HEK293 (cell line): ENCODE data around the gene TMEM125.
A peak's percentile ranks its signal among the peaks of the same experiment; 100 is the strongest.

Source experiments
- CTCF ChIA-PET: fragments of 350-600 bp; formaldehyde crosslinking; extraction: SDS; loops from one replicate; lab custom pipeline; 2021; ENCODE audit warnings: antibody characterized with exemption; lab: Yijun Ruan, JAX
- POLR2A ChIA-PET: fragments of 300-600 bp; formaldehyde crosslinking; extraction: SDS; loops from one replicate; lab custom pipeline; 2020; ENCODE audit warnings: antibody characterized with exemption, inconsistent platforms; lab: Yijun Ruan, JAX
- H3K27ac ChIP-seq: fragments of 200-500 bp; sonication (Bioruptor generic); 2 replicates; pipeline ENCODE4 v1.5.1; 2014; ENCODE audit warnings: low read depth, low read length, control low read depth, inconsistent platforms; ENCODE audit errors: extremely low read depth
- H3K36me3 ChIP-seq, 2 experiments: fragments of 200-500 bp in 1 of 2; sonication (Bioruptor generic) in 1 of 2; 1 replicate in 1 of 2; 2 replicates in 1 of 2; pipeline ENCODE4 v1.5.1; 2014 to 2017; ENCODE audit warnings: inconsistent platforms in 2 of 2, low read length in 2 of 2; ENCODE audit not compliant: control insufficient read depth in 2 of 2, insufficient read depth in 1 of 2
- H3K4me1 ChIP-seq: fragments of 200-500 bp; sonication (Bioruptor generic); 2 replicates; pipeline ENCODE4 v1.5.1; 2014; ENCODE audit warnings: mild to moderate bottlenecking, low read length, inconsistent platforms; ENCODE audit not compliant: control insufficient read depth, insufficient read depth
- H3K4me3 ChIP-seq: 2 replicates; pipeline ENCODE4 v1.5.1; 2011; ENCODE audit warnings: low read depth, mild to moderate bottlenecking, control low read depth, low read length, moderate library complexity
- H3K9me3 ChIP-seq: fragments of 200-500 bp; sonication (Bioruptor generic); 2 replicates; pipeline ENCODE4 v1.5.1; 2014; ENCODE audit warnings: low read depth, low read length, inconsistent platforms; ENCODE audit not compliant: control insufficient read depth, insufficient read depth
- GLI4 ChIP-seq: fragments of 450-650 bp; formaldehyde crosslinking; IDR thresholded peaks from 2 replicates; pipeline ENCODE4 v1.5.1; 2016; ENCODE audit warnings: missing biosample characterization, missing genetic modification characterization
- SCRT1 ChIP-seq: fragments of 450-650 bp; formaldehyde crosslinking; IDR thresholded peaks from 2 replicates; pipeline ENCODE4 v1.5.1; 2016; ENCODE audit warnings: missing biosample characterization, missing genetic modification characterization, borderline replicate concordance
- ZBTB6 ChIP-seq: fragments of 450-650 bp; formaldehyde crosslinking; IDR thresholded peaks from 2 replicates; pipeline ENCODE4 v1.5.1; 2017; ENCODE audit warnings: missing biosample characterization, missing genetic modification characterization
- ZIC2 ChIP-seq: fragments of 450-650 bp; formaldehyde crosslinking; IDR thresholded peaks from 2 replicates; pipeline ENCODE4 v1.5.1; 2016; ENCODE audit warnings: missing biosample characterization, missing genetic modification characterization
- ZNF121 ChIP-seq: fragments of 450-650 bp; formaldehyde crosslinking; IDR thresholded peaks from 2 replicates; pipeline ENCODE4 v1.5.1; 2016; ENCODE audit warnings: missing biosample characterization, missing genetic modification characterization
- ZNF140 ChIP-seq: fragments of 450-650 bp; formaldehyde crosslinking; IDR thresholded peaks from 2 replicates; pipeline ENCODE4 v1.5.1; 2016; ENCODE audit warnings: missing biosample characterization, missing genetic modification characterization
- ZNF175 ChIP-seq: fragments of 450-650 bp; formaldehyde crosslinking; IDR thresholded peaks from 2 replicates; pipeline ENCODE4 v1.5.1; 2016; ENCODE audit warnings: missing biosample characterization, missing genetic modification characterization
- ZNF274 ChIP-seq, 2 experiments: fragments of 200-500 bp in 1 of 2; fragments of 450-650 bp in 1 of 2; sonication (Bioruptor generic) in 1 of 2; formaldehyde crosslinking in 1 of 2; IDR thresholded peaks; 2 replicates each; pipeline versions ENCODE4 v1.5.1 to v1.6.1; 2014 to 2016; ENCODE audit warnings: borderline replicate concordance in 1 of 2, inconsistent platforms in 1 of 2, low read length in 1 of 2, missing biosample characterization in 1 of 2, missing genetic modification characterization in 1 of 2
- ZNF324 ChIP-seq: fragments of 450-650 bp; formaldehyde crosslinking; IDR thresholded peaks from 2 replicates; pipeline ENCODE4 v1.5.1; 2016; ENCODE audit warnings: missing biosample characterization, missing genetic modification characterization
- ZNF350 ChIP-seq: fragments of 450-650 bp; formaldehyde crosslinking; IDR thresholded peaks from 2 replicates; pipeline ENCODE4 v1.5.0; 2017; ENCODE audit warnings: missing biosample characterization, mild to moderate bottlenecking, missing genetic modification characterization
- ZNF513 ChIP-seq: fragments of 450-650 bp; IDR thresholded peaks from 2 replicates; pipeline ENCODE4 v1.5.1; 2018; ENCODE audit warnings: missing biosample characterization, missing genetic modification characterization
- ZNF549 ChIP-seq: fragments of 450-650 bp; IDR thresholded peaks from 2 replicates; pipeline ENCODE4 v1.5.1; 2018; ENCODE audit warnings: missing biosample characterization, missing genetic modification characterization, mild to moderate bottlenecking, inconsistent platforms, moderate library complexity
- ZNF555 ChIP-seq: fragments of 450-650 bp; formaldehyde crosslinking; conservative IDR thresholded peaks from 2 replicates; pipeline ENCODE4 v1.5.1; 2017; ENCODE audit warnings: missing biosample characterization, mild to moderate bottlenecking, missing genetic modification characterization, inconsistent platforms
- ZNF645 ChIP-seq: fragments of 450-650 bp; formaldehyde crosslinking; IDR thresholded peaks from 2 replicates; pipeline ENCODE4; 2016; ENCODE audit warnings: missing biosample characterization, missing genetic modification characterization
- ZNF670 ChIP-seq: fragments of 450-650 bp; formaldehyde crosslinking; IDR thresholded peaks from 2 replicates; pipeline ENCODE4 v1.5.1; 2016; ENCODE audit warnings: missing biosample characterization, missing genetic modification characterization, low read depth
- ZNF777 ChIP-seq: fragments of 450-650 bp; formaldehyde crosslinking; IDR thresholded peaks from 2 replicates; pipeline ENCODE4 v1.5.1; 2017; ENCODE audit warnings: missing biosample characterization, missing genetic modification characterization, borderline replicate concordance

The TMEM125 gene

GRCh38 chr1:43286533-43286932, 16.8 kb downstream of the TMEM125 start:
- Histone ChIP-seq H3K9me3 (no peaks in the 10 kb centered on the region), H3K4me3 (no peak overlapping the region), H3K36me3 (no peaks in the 10 kb centered on the region), H3K27ac (no peak overlapping the region), H3K4me1 (no peaks in the 10 kb centered on the region)
- CTCF ChIA-PET = interaction anchor here (1.6 to 1.7 kb wide), 3 partner anchors 8 to 60 kb away, joined by 4 to 5 read pairs (median 5); no protein-coding TSS in a partner anchor
- POLR2A ChIA-PET = no interaction called here
- TF ChIP-seq ZNF121 (0 out of 2 replicates have a peak, but pooled peaks have one; percentile 19), ZBTB6 (tag by site-specific recombination) (no peak)

- CTCF ChIA-PET = no interaction called here
- Histone ChIP-seq H3K4me3 (no peak overlapping the region), H3K36me3 (no peaks in the 10 kb centered on the region), H3K4me1 (no peaks in the 10 kb centered on the region), H3K9me3 (no peaks in the 10 kb centered on the region), H3K27ac (no peak overlapping the region)
- TF ChIP-seq SCRT1 (tag by site-specific recombination) = no peak
- TF ChIP-seq ZNF549 (tag by site-specific recombination) = no peak
- no peak for TF ChIP-seq ZNF350
- TF ChIP-seq ZIC2 (tag by site-specific recombination) = no peak
- no peak for TF ChIP-seq ZNF777 (tag by site-specific recombination)
- TF ChIP-seq ZNF645 (tag by site-specific recombination) = no peak
- no peak for TF ChIP-seq ZNF670 (tag by site-specific recombination)
- no peak for TF ChIP-seq ZNF175 (tag by site-specific recombination)
- TF ChIP-seq ZNF324 = no peak
- no peak for TF ChIP-seq GLI4 (tag by site-specific recombination)
- no peak for TF ChIP-seq ZNF555 (tag by site-specific recombination)
- no peak for TF ChIP-seq ZNF140
- no peak for TF ChIP-seq ZNF274 (IDR thresholded peaks at IDR 0.05; ENCODE audit: low read length)
- TF ChIP-seq ZNF274 (tag by site-specific recombination; IDR thresholded peaks at IDR 0.05; ENCODE audit: borderline replicate concordance) = no peak
- TF ChIP-seq ZNF513 (tag by site-specific recombination) = no peak
- POLR2A ChIA-PET = no interaction called here
Observed at GRCh38 chr1:43288058-43288784, 18.4 kb downstream of the TMEM125 start.
